Kidney epithelial cell (primary cell): Measurements from ENCODE around the gene IFNA21. TPM values are rescaled to one million over a fixed set of nuclear protein-coding genes. Genes with fewer than 3 reads are reported as not detected.
A peak's percentile ranks its signal among the peaks of the same experiment; 100 is the strongest.
"Not testable (repeated sequence)": the region's sequence is repeated elsewhere in the genome, so short reads cannot be mapped to it uniquely, and the experiment has no call there.

Source experiments
- DNase-seq: peaks from one replicate; pipeline ENCODE4 v3.0.0-alpha.2; 2010; ENCODE audit warnings: low read depth
- H3K27me3 ChIP-seq: 2 replicates; pipeline ENCODE4 v1.6.0; 2011; ENCODE audit warnings: low read length; ENCODE audit not compliant: control insufficient read depth, insufficient read depth
- H3K36me3 ChIP-seq: 2 replicates; pipeline ENCODE4 v1.5.1; 2011; ENCODE audit warnings: low read length; ENCODE audit not compliant: control insufficient read depth, insufficient read depth
- H3K4me3 ChIP-seq: 2 replicates; pipeline ENCODE4 v1.5.1; 2011; ENCODE audit warnings: low read depth, mild to moderate bottlenecking, control low read depth, low read length
- total RNA-seq: library from RNA; depleted of rRNA; stranded (reverse); fragments of >200 nt; gene quantifications from 2 replicates; pipeline ENCODE4 v1.2.3, GENCODE V29; 2015
- TF ChIP-seq, protein P1 (sequence below): IDR thresholded peaks from 2 replicates; pipeline ENCODE4 v1.5.1; 2011; ENCODE audit warnings: mild to moderate bottlenecking, moderate library complexity, low read length, control low read depth, inconsistent platforms; ENCODE audit not compliant: insufficient read depth, poor library complexity, severe bottlenecking

IFNA21 gene
- total RNA-seq, 1 donor from 2014 or later, result not detected

DNA sequence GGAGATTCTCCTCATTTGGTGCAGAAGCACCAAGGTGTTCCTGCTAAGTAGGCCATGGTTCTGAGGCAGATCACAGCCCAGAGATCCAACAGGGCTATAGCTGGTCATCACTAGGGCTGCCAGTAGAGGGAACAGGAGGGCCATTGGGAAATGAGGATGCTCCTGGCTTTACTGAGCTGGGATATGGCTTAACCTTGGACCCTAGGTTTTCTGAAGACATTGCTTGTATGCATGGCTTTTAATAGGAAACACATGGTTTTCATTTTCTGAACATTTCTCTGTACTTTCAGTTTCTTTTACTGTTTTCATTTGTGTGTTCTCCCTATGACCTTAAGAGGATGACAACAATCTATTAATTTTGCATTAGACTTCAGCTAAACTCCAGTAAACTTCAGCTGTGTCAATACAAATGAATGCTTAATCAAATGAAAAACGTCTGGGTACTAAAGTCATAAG lies 25.0 kb downstream of the IFNA21 start, which contains the start of gene IFNW1:
Gene IFNW1 (minus strand): TSS at position 406 of the 456 bp plus-strand sequence. CDS start 262 bp downstream, at position 144.
- Histone ChIP-seq H3K36me3 (no peaks in the 10 kb centered on the region), H3K27me3 (no peaks in the 10 kb centered on the region), H3K4me3 (no peak within 1 kb of the TSS)
- DNase-seq, result no peak
- TF ChIP-seq, protein P1, sequence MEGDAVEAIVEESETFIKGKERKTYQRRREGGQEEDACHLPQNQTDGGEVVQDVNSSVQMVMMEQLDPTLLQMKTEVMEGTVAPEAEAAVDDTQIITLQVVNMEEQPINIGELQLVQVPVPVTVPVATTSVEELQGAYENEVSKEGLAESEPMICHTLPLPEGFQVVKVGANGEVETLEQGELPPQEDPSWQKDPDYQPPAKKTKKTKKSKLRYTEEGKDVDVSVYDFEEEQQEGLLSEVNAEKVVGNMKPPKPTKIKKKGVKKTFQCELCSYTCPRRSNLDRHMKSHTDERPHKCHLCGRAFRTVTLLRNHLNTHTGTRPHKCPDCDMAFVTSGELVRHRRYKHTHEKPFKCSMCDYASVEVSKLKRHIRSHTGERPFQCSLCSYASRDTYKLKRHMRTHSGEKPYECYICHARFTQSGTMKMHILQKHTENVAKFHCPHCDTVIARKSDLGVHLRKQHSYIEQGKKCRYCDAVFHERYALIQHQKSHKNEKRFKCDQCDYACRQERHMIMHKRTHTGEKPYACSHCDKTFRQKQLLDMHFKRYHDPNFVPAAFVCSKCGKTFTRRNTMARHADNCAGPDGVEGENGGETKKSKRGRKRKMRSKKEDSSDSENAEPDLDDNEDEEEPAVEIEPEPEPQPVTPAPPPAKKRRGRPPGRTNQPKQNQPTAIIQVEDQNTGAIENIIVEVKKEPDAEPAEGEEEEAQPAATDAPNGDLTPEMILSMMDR, result peak; percentile 6

DNA sequence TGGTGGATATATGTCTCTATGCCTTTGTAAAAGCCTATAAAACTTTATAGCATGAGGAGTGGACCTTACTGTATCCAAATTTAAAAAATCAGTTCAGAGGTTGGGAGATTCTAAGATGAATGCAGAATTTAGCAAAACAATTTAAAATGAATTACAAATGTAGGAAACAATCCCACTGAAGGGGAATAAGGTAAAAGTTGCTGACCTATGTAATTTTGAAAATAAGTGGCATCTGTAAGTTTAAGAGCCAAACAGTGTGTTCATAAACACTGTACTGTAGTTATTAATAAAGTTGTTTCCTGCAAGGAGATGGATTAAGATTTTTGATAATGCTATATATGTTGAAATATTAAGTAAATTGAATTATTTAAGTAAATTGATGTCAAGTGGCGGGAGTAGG lies 29.4 kb downstream of the IFNA21 start:
- TF ChIP-seq, protein P1, result no peak
- H3K4me3 ChIP-seq, result no peak overlapping the region
- DNase-seq, result no peak

DNA sequence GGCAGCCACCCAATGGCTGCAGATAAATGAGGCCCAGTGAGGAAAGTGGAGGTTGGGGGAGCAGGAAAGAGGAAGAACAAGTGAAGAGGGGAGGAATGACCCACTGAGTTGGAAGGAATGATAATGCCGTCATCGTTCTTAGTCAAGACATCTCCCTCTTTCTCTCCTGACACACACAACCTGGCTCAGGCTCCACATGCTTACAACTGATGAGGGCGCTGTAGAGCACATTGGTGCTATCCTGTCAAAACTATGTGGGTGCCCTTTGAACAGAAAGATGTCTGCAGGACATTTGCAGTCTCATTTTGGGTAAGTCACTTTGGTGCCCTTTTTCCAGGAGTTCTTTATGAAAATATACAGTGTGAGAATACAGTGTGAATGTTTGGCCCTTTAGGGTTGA lies 30.7 kb downstream of the IFNA21 start:
- DNase-seq, result no peak
- TF ChIP-seq, protein P1, result no peak

More for the DNA sequence above, 29.4 kb downstream of the IFNA21 start:
- no peaks in the 10 kb centered on the region for H3K36me3 ChIP-seq
- no peaks in the 10 kb centered on the region for H3K27me3 ChIP-seq

DNA sequence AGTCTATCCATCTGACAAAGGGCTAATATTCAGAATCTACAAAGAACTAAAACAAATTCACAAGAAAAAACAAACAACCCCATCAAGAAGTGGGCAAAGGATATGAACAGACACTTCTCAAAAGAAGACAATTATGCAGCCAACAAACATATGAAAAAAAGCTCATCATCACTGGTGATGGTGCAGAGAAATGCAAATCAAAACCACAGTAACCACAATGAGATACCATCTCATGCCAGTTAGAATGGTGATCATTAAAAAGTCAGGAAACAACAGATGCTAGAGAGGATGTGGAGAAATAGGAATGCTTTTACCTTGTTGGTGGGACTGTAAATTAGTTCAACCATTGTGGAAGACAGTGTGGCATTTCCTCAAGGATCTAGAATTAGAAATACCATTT lies 38.3 kb downstream of the IFNA21 start:
- not testable (repeated sequence) for H3K27me3 ChIP-seq, DNase-seq, H3K36me3 ChIP-seq, H3K4me3 ChIP-seq

More for the DNA sequence above, 30.7 kb downstream of the IFNA21 start:
- no peaks in the 10 kb centered on the region for H3K27me3 ChIP-seq
- H3K4me3 ChIP-seq, result no peak overlapping the region
- no peaks in the 10 kb centered on the region for H3K36me3 ChIP-seq

DNA sequence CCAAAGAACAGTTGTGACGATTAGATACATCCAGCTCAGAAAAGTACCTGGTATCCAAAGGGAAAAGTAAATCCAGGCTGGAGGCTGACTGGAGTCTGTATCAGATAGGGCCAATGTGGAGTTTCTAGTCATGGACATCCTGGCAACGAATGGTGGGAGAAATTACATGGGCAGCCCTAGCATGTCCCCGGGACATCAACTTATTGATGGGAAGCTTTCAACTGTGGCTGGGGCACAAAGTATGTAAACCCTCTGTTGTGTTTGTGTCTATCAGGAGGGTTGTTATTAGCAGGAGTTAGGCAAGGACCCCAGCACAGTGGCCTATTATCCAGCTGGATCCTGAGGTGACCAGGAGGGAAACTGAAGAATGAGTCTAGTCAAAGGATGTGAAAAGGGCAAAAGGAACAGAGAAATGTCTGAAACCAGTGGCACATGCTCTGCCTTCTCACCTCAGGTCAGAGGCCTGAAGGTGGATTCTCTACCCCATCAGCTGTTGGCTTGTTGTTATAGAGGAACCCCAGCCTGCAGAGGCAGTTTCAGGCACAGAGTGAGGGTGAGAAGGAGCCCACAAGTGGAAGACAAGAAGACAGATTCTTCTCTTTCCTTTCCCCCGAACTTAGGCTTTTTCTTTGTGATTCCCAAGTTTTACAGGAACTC lies 44.7 kb downstream of the IFNA21 start:
- Histone ChIP-seq H3K27me3 (no peaks in the 10 kb centered on the region), H3K4me3 (no peak overlapping the region)

DNA sequence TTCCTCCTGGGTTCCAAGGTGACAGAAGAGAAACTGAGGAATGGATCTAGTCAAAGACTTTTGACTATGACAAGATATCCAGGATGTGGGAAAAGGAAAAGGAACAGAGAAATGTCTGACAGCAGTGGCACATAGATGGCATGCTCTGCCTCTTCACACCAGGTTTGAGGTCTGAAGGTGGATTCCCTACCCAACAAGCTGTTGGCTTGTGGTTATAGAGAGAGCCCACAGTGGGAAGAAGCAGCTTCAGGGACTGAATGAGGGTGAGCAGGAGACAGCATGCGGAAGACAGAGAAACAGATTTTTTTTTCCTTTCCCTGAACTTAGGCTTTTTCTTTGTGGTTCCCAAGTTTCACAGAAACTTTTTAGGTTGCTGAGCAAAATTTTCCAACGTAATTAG lies 45.4 kb downstream of the IFNA21 start:
- Histone ChIP-seq H3K36me3 (no peaks in the 10 kb centered on the region), H3K27me3 (no peaks in the 10 kb centered on the region), H3K4me3 (no peak overlapping the region)
- TF ChIP-seq, protein P1, result no peak
- DNase-seq, result no peak

More for the DNA sequence above, 44.7 kb downstream of the IFNA21 start:
- DNase-seq, result no peak
- H3K36me3 ChIP-seq, result no peaks in the 10 kb centered on the region
- TF ChIP-seq, protein P1, result no peak
